Nephron progenitor cell (in vitro differentiated cells): ENCODE results near the gene NOLC1.

ENCODE experiments used
- DNase-seq: peaks from one replicate; pipeline ENCODE4 v3.0.0; 2021
- H3K27ac Mint-ChIP-seq: 2 replicates; pipeline ENCODE4 v1.8.0; 2021; ENCODE audit warnings: mild to moderate bottlenecking, moderate library complexity, mixed read lengths
- H3K27me3 Mint-ChIP-seq: 2 replicates; pipeline ENCODE4 v1.8.0; 2021; ENCODE audit warnings: mild to moderate bottlenecking, low read depth, mixed read lengths; ENCODE audit not compliant: poor library complexity
- H3K36me3 Mint-ChIP-seq: 2 replicates; pipeline ENCODE4 v1.8.0; 2021; ENCODE audit warnings: low read depth, mixed read lengths
- H3K4me1 Mint-ChIP-seq: 2 replicates; pipeline ENCODE4 v1.8.0; 2021; ENCODE audit warnings: mixed read lengths
- H3K4me3 Mint-ChIP-seq: 2 replicates; pipeline ENCODE4 v1.8.0; 2021; ENCODE audit warnings: mild to moderate bottlenecking, moderate library complexity, mixed read lengths
- H3K9me3 Mint-ChIP-seq: 2 replicates; pipeline ENCODE4 v1.8.0; 2021; ENCODE audit warnings: mild to moderate bottlenecking, moderate library complexity, mixed read lengths
- CTCF ChIP-seq: fragments of 200-600 bp; sonication (generic); IDR thresholded peaks from 2 replicates; pipeline ENCODE4 v1.5.0; 2021; ENCODE audit warnings: antibody characterized with exemption

NOLC1 gene

GRCh38 chr10:102139281-102140110 lies 12.7 kb upstream of the NOLC1 start:
- no peak for TF ChIP-seq CTCF
- Mint-ChIP-seq H3K27me3 (no peaks in the 10 kb centered on the region), H3K36me3 (peaks cover 56% of the 10 kb centered on the region), H3K9me3 (no peaks in the 10 kb centered on the region), H3K27ac (no peak overlapping the region), H3K4me3 (no peak overlapping the region), H3K4me1 (peaks cover 33% of the 10 kb centered on the region)
- DNase-seq: no peak

GRCh38 chr10:102140218-102140617 lies 12.0 kb upstream of the NOLC1 start:
- Mint-ChIP-seq H3K36me3 (peaks cover 61% of the 10 kb centered on the region), H3K27ac (peak overlapping the region; percentile 78), H3K4me1 (peaks cover 26% of the 10 kb centered on the region), H3K9me3 (no peaks in the 10 kb centered on the region), H3K27me3 (no peaks in the 10 kb centered on the region), H3K4me3 (no peak overlapping the region)
- no peak for TF ChIP-seq CTCF
- no peak for DNase-seq

GRCh38 chr10:102140913-102141540 lies 11.2 kb upstream of the NOLC1 start:
- H3K27me3 Mint-ChIP-seq: no peaks in the 10 kb centered on the region
- H3K36me3 Mint-ChIP-seq: peaks cover 65% of the 10 kb centered on the region
- H3K9me3 Mint-ChIP-seq: no peaks in the 10 kb centered on the region
- H3K27ac Mint-ChIP-seq: no peak overlapping the region
- no peak for TF ChIP-seq CTCF
- no peak overlapping the region for H3K4me3 Mint-ChIP-seq
- DNase-seq: no peak
- H3K4me1 Mint-ChIP-seq: peaks cover 17% of the 10 kb centered on the region

- H3K9me3 Mint-ChIP-seq: no peaks in the 10 kb centered on the region
- TF ChIP-seq CTCF: no peak
- no peaks in the 10 kb centered on the region for H3K27me3 Mint-ChIP-seq
- peaks cover 11% of the 10 kb centered on the region for H3K4me1 Mint-ChIP-seq
- H3K36me3 Mint-ChIP-seq: peaks cover 69% of the 10 kb centered on the region
- H3K4me3 Mint-ChIP-seq: no peak overlapping the region
- peak overlapping the region; percentile 57 for H3K27ac Mint-ChIP-seq
- DNase-seq: no peak
Observed at GRCh38 chr10:102141583-102142107, 10.5 kb upstream of the NOLC1 start.

- H3K4me3 Mint-ChIP-seq: no peak overlapping the region
- H3K4me1 Mint-ChIP-seq: peaks cover 12% of the 10 kb centered on the region
Observed at GRCh38 chr10:102146971-102147428, 5.2 kb upstream of the NOLC1 start.

More at GRCh38 chr10:102146971-102147428, 5.2 kb upstream of the NOLC1 start:
- Mint-ChIP-seq H3K9me3 (no peaks in the 10 kb centered on the region), H3K27ac (peak overlapping the region; percentile 73), H3K27me3 (no peaks in the 10 kb centered on the region), H3K36me3 (peaks cover 70% of the 10 kb centered on the region)
- TF ChIP-seq CTCF: no peak
- DNase-seq: no peak
